Activated CD4-positive, alpha-beta T cell treated with anti-CD3 and anti-CD28 coated beads, Interleukin-2, amount 50 U/mL, for 24 hours (primary cell): ENCODE data around the gene KIAA0040.

ENCODE experiments used
- DNase-seq, 2 donors: peaks; one replicate each; pipeline ENCODE4 v3.0.0-alpha.2; 2020; ENCODE audit warnings: low read depth in 1 of 2, low spot score in 1 of 2

Gene KIAA0040

GRCh38 chr1:175172503-175172902 is 20.1 kb downstream of the KIAA0040 start:
- DNase-seq = no peak

- no peak for DNase-seq
Observed at GRCh38 chr1:175171036-175171913, 21.3 kb downstream of the KIAA0040 start.

GRCh38 chr1:175169286-175170018 is 23.1 kb downstream of the KIAA0040 start:
- no peak for DNase-seq

GRCh38 chr1:175168782-175169181 is 23.8 kb downstream of the KIAA0040 start:
- DNase-seq = no peak

GRCh38 chr1:175167861-175168260 is 24.7 kb downstream of the KIAA0040 start:
- DNase-seq = no peak

GRCh38 chr1:175166746-175167145 is 25.8 kb downstream of the KIAA0040 start:
- no peak for DNase-seq

- no peak for DNase-seq
Observed at GRCh38 chr1:175164751-175165150, 27.8 kb downstream of the KIAA0040 start.

- no peak for DNase-seq
Observed at GRCh38 chr1:175163702-175164101, 28.9 kb downstream of the KIAA0040 start.

- DNase-seq = no peak
Observed at GRCh38 chr1:175162955-175163354, 29.6 kb downstream of the KIAA0040 start.

- DNase-seq = no peak
Observed at GRCh38 chr1:175158170-175158591, 34.4 kb downstream of the KIAA0040 start.

- no peak for DNase-seq
Observed at GRCh38 chr1:175157200-175157599, 35.4 kb downstream of the KIAA0040 start.

- no peak for DNase-seq
Observed at GRCh38 chr1:175155936-175156335, 36.6 kb downstream of the KIAA0040 start.

- DNase-seq = no peak
Observed at GRCh38 chr1:175155473-175155856, 37.1 kb downstream of the KIAA0040 start.

GRCh38 chr1:175154629-175155472 is 37.7 kb downstream of the KIAA0040 start:
- peak; percentile 55 to 62 for DNase-seq

GRCh38 chr1:175152006-175152652 is 40.4 kb downstream of the KIAA0040 start:
- peak; percentile 53 to 55 for DNase-seq

GRCh38 chr1:175150596-175151319 is 41.8 kb downstream of the KIAA0040 start:
- no peak for DNase-seq

- no peak for DNase-seq
Observed at GRCh38 chr1:175148068-175148467, 44.5 kb downstream of the KIAA0040 start.

- no peak for DNase-seq
Observed at GRCh38 chr1:175147569-175147968, 45.0 kb downstream of the KIAA0040 start.

- DNase-seq = peak; percentile 48 to 49
Observed at GRCh38 chr1:175146529-175147213, 45.9 kb downstream of the KIAA0040 start.
